Measurements from ENCODE around the gene DNPEP. TPM values are rescaled to one million over a fixed set of nuclear protein-coding genes. Genes with fewer than 3 reads are reported as not detected.

Gene DNPEP
- total RNA-seq, 2 experiments from 2014 or later: 40.1 to 44.4 TPM

- Mint-ChIP-seq H3K27ac (no peak overlapping the region), H3K4me1 (no peaks in the 10 kb centered on the region), H3K27me3 (peaks cover 44% of the 10 kb centered on the region), H3K36me3 (ENCODE audit: low read depth) (no peaks in the 10 kb centered on the region), H3K4me3 (no peak overlapping the region), H3K9me3 (no peaks in the 10 kb centered on the region)
- ChIA-PET POLR2A (no interaction called here), CTCF (no interaction called here)
- DNase-seq: no peak
Measured at GRCh38 chr2:219358170-219359075, 29.3 kb downstream of the DNPEP start.

- Mint-ChIP-seq H3K4me3 (no peak overlapping the region), H3K36me3 (ENCODE audit: low read depth) (no peaks in the 10 kb centered on the region), H3K4me1 (no peaks in the 10 kb centered on the region), H3K9me3 (no peaks in the 10 kb centered on the region), H3K27ac (no peak overlapping the region), H3K27me3 (peaks cover 44% of the 10 kb centered on the region)
- DNase-seq: no peak
- CTCF ChIA-PET: no interaction called here
- POLR2A ChIA-PET: no interaction called here
Measured at GRCh38 chr2:219356834-219357233, 30.9 kb downstream of the DNPEP start.

GRCh38 chr2:219354582-219354981 lies 33.1 kb downstream of the DNPEP start:
- DNase-seq: no peak
- Mint-ChIP-seq H3K36me3 (ENCODE audit: low read depth) (no peaks in the 10 kb centered on the region), H3K4me1 (no peaks in the 10 kb centered on the region), H3K27me3 (peaks cover 46% of the 10 kb centered on the region), H3K4me3 (no peak overlapping the region), H3K9me3 (no peaks in the 10 kb centered on the region), H3K27ac (no peak overlapping the region)
- ChIA-PET CTCF (no interaction called here), POLR2A (no interaction called here)

GRCh38 chr2:219353129-219353528 lies 34.6 kb downstream of the DNPEP start:
- Mint-ChIP-seq H3K27me3 (peaks cover 43% of the 10 kb centered on the region), H3K36me3 (ENCODE audit: low read depth) (no peaks in the 10 kb centered on the region), H3K9me3 (no peaks in the 10 kb centered on the region), H3K4me3 (no peak overlapping the region), H3K27ac (no peak overlapping the region), H3K4me1 (no peaks in the 10 kb centered on the region)
- no peak for DNase-seq
- ChIA-PET POLR2A (no interaction called here), CTCF (no interaction called here)

- H3K4me1 Mint-ChIP-seq: no peaks in the 10 kb centered on the region
- no peaks in the 10 kb centered on the region for H3K9me3 Mint-ChIP-seq
- CTCF ChIA-PET: interaction anchor here (0.8 to 1.7 kb wide), 2 partner anchors 16 to 58 kb away, joined by 3 to 5 read pairs; no protein-coding TSS in a partner anchor
- H3K36me3 Mint-ChIP-seq (ENCODE audit: low read depth): no peaks in the 10 kb centered on the region
- H3K27ac Mint-ChIP-seq: no peak overlapping the region
- peaks cover 40% of the 10 kb centered on the region for H3K27me3 Mint-ChIP-seq
- no peak overlapping the region for H3K4me3 Mint-ChIP-seq
- DNase-seq: peak; percentile 72
- POLR2A ChIA-PET: interaction anchor here (0.9 kb wide), 1 partner anchor 176 kb away, joined by 3 read pairs; the partner anchor contains the start of gene CNPPD1
Measured at GRCh38 chr2:219352448-219353023, 35.2 kb downstream of the DNPEP start.

GRCh38 chr2:219350710-219351221 lies 36.9 kb downstream of the DNPEP start:
- Mint-ChIP-seq H3K4me1 (no peaks in the 10 kb centered on the region), H3K4me3 (no peak overlapping the region), H3K27me3 (peaks cover 30% of the 10 kb centered on the region), H3K36me3 (ENCODE audit: low read depth) (no peaks in the 10 kb centered on the region), H3K9me3 (no peaks in the 10 kb centered on the region), H3K27ac (no peak overlapping the region)
- CTCF ChIA-PET: interaction anchor here (0.5 kb wide), 1 partner anchor 719 kb away, joined by 3 read pairs; no protein-coding TSS in a partner anchor
- POLR2A ChIA-PET: no interaction called here
- DNase-seq: no peak

- H3K4me3 Mint-ChIP-seq: no peak overlapping the region
- CTCF ChIA-PET: interaction anchor here (0.5 kb wide), 1 partner anchor 718 kb away, joined by 3 read pairs; no protein-coding TSS in a partner anchor
- no peak for DNase-seq
- no peak overlapping the region for H3K27ac Mint-ChIP-seq
- POLR2A ChIA-PET: no interaction called here
- no peaks in the 10 kb centered on the region for H3K4me1 Mint-ChIP-seq
- H3K9me3 Mint-ChIP-seq: no peaks in the 10 kb centered on the region
- H3K36me3 Mint-ChIP-seq (ENCODE audit: low read depth): no peaks in the 10 kb centered on the region
- H3K27me3 Mint-ChIP-seq: peaks cover 32% of the 10 kb centered on the region
Measured at GRCh38 chr2:219350215-219350614, 37.5 kb downstream of the DNPEP start.

- H3K36me3 Mint-ChIP-seq (ENCODE audit: low read depth): no peaks in the 10 kb centered on the region
- H3K27me3 Mint-ChIP-seq: peaks cover 25% of the 10 kb centered on the region
- no peak for DNase-seq
- H3K27ac Mint-ChIP-seq: no peak overlapping the region
- no peaks in the 10 kb centered on the region for H3K4me1 Mint-ChIP-seq
- CTCF ChIA-PET: interaction anchor here (1.3 kb wide), 1 partner anchor 9 kb away, joined by 3 read pairs; no protein-coding TSS in a partner anchor
- no peak overlapping the region for H3K4me3 Mint-ChIP-seq
- no peaks in the 10 kb centered on the region for H3K9me3 Mint-ChIP-seq
- POLR2A ChIA-PET: no interaction called here
Measured at GRCh38 chr2:219344751-219345430, 42.8 kb downstream of the DNPEP start.

GRCh38 chr2:219335373-219335786 lies 52.3 kb downstream of the DNPEP start:
- Mint-ChIP-seq H3K9me3 (no peaks in the 10 kb centered on the region), H3K4me3 (no peak overlapping the region), H3K27me3 (peaks cover 50% of the 10 kb centered on the region), H3K4me1 (no peaks in the 10 kb centered on the region), H3K27ac (no peak overlapping the region), H3K36me3 (ENCODE audit: low read depth) (no peaks in the 10 kb centered on the region)
- ChIA-PET CTCF (interaction anchor here (1.1 kb wide), 1 partner anchor 9 kb away, joined by 3 read pairs; no protein-coding TSS in a partner anchor), POLR2A (no interaction called here)
- DNase-seq: no peak

- Mint-ChIP-seq H3K9me3 (no peaks in the 10 kb centered on the region), H3K27me3 (peaks cover 43% of the 10 kb centered on the region), H3K36me3 (ENCODE audit: low read depth) (no peaks in the 10 kb centered on the region), H3K4me3 (no peak overlapping the region), H3K4me1 (no peaks in the 10 kb centered on the region), H3K27ac (no peak overlapping the region)
- no peak for DNase-seq
- ChIA-PET POLR2A (no interaction called here), CTCF (no interaction called here)
Measured at GRCh38 chr2:219334076-219334475, 53.6 kb downstream of the DNPEP start.

GRCh38 chr2:219332542-219332941 lies 55.2 kb downstream of the DNPEP start, which contains the start of gene RESP18:
Gene RESP18, minus strand, starts transcription at chr2:219332744.
- Mint-ChIP-seq H3K27me3 (peaks cover 43% of the 10 kb centered on the region), H3K27ac (no peak within 1 kb of the TSS), H3K36me3 (ENCODE audit: low read depth) (no peaks in the 10 kb centered on the region), H3K9me3 (no peaks in the 10 kb centered on the region), H3K4me3 (no peak within 1 kb of the TSS), H3K4me1 (no peaks in the 10 kb centered on the region)
- CTCF ChIA-PET: no interaction called here
- DNase-seq: no peak
- POLR2A ChIA-PET: no interaction called here

GRCh38 chr2:219331560-219332213 lies 56.0 kb downstream of the DNPEP start:
- ChIA-PET CTCF (no interaction called here), POLR2A (no interaction called here)
- Mint-ChIP-seq H3K27ac (no peak overlapping the region), H3K27me3 (peaks cover 39% of the 10 kb centered on the region), H3K4me3 (no peak overlapping the region), H3K4me1 (no peaks in the 10 kb centered on the region), H3K9me3 (no peaks in the 10 kb centered on the region), H3K36me3 (ENCODE audit: low read depth) (no peaks in the 10 kb centered on the region)
- peak; percentile 29 for DNase-seq

GRCh38 chr2:219327719-219328118 lies 60.0 kb downstream of the DNPEP start:
- Mint-ChIP-seq H3K27ac (no peak overlapping the region), H3K27me3 (peaks cover 32% of the 10 kb centered on the region), H3K4me3 (no peak overlapping the region), H3K36me3 (ENCODE audit: low read depth) (no peaks in the 10 kb centered on the region), H3K4me1 (no peaks in the 10 kb centered on the region), H3K9me3 (no peaks in the 10 kb centered on the region)
- no peak for DNase-seq
- ChIA-PET CTCF (no interaction called here), POLR2A (no interaction called here)
